22Rv1 (cell line): Measurements from ENCODE around the gene MROH2A.
"Not testable (repeated sequence)": the region's sequence is repeated elsewhere in the genome, so short reads cannot be mapped to it uniquely, and the experiment has no call there.

Source experiments
- CTCF ChIP-seq: fragments of 450-650 bp; IDR thresholded peaks from 2 replicates; pipeline ENCODE4 v1.5.1; 2017; ENCODE audit warnings: mild to moderate bottlenecking
- ZFX ChIP-seq: fragments of 450-650 bp; IDR thresholded peaks from 2 replicates; pipeline ENCODE4 v1.6.1; 2017; ENCODE audit warnings: antibody characterized with exemption, borderline replicate concordance

- TF ChIP-seq CTCF, ZFX: not testable (repeated sequence)
Observed at GRCh38 chr2:233750689-233751088, 27.4 kb upstream of the MROH2A start.
